Subcutaneous adipose tissue (tissue), 4 donors: ENCODE results near the gene CFAP92. TPM values are rescaled to one million over a fixed set of nuclear protein-coding genes. Genes with fewer than 3 reads are reported as not detected.

Source experiments
- total RNA-seq, 4 donors: library from RNA; depleted of rRNA; stranded (reverse); fragments of >200 nt; gene quantifications; one replicate each; pipeline ENCODE4 v1.1.0, GENCODE V29; 2016
- TF ChIP-seq, protein P1 (sequence below): fragments of 450-650 bp; IDR thresholded peaks from one replicate; pipeline ENCODE4 v1.5.1; 2016; ENCODE audit warnings: low read depth, mild to moderate bottlenecking, control low read depth, antibody characterized with exemption, moderate library complexity

The CFAP92 gene
- total RNA-seq, 4 donors from 2014 or later, result 0.22 to 1.5 (median 0.90) TPM

DNA sequence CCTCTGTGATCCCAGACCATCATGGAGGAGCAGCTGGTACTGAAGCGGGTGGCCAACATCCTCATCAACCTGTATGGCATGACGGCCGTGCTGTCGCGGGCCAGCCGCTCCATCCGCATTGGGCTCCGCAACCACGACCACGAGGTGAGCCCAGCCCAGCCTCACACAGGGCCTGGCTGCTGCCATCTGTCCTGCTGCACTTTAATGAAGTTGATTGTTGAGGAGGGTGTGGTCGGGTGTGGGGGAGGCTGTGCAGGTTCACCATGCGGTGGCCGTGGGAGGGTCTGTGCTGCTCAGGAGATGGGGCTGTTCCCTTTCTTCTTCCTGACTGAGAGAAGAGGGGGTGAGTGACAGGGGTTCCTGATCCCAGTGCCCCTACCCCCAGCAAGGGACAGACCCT lies 83.9 kb downstream of the CFAP92 start:
- TF ChIP-seq, protein P1, sequence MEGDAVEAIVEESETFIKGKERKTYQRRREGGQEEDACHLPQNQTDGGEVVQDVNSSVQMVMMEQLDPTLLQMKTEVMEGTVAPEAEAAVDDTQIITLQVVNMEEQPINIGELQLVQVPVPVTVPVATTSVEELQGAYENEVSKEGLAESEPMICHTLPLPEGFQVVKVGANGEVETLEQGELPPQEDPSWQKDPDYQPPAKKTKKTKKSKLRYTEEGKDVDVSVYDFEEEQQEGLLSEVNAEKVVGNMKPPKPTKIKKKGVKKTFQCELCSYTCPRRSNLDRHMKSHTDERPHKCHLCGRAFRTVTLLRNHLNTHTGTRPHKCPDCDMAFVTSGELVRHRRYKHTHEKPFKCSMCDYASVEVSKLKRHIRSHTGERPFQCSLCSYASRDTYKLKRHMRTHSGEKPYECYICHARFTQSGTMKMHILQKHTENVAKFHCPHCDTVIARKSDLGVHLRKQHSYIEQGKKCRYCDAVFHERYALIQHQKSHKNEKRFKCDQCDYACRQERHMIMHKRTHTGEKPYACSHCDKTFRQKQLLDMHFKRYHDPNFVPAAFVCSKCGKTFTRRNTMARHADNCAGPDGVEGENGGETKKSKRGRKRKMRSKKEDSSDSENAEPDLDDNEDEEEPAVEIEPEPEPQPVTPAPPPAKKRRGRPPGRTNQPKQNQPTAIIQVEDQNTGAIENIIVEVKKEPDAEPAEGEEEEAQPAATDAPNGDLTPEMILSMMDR, result no peak

DNA sequence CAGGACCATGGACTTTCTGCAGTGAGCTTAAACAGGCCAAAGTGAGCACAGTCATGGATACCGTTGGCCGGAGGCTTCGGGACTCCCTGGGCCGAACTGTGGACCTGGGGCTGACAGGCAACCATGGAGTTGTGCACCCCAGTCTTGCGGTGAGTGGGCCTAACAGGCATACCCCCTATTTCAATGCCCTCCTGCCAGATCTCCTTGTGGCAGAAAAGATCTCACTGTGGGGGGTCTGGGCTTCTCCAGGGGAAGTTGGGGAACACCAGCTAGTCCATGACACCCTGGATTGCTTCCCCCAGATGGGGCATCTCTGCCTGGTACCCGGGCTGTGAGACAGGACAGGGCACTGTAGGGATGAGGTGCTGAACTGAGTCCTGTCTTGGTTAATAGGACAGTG lies 84.9 kb downstream of the CFAP92 start:
- TF ChIP-seq, protein P1, result no peak

DNA sequence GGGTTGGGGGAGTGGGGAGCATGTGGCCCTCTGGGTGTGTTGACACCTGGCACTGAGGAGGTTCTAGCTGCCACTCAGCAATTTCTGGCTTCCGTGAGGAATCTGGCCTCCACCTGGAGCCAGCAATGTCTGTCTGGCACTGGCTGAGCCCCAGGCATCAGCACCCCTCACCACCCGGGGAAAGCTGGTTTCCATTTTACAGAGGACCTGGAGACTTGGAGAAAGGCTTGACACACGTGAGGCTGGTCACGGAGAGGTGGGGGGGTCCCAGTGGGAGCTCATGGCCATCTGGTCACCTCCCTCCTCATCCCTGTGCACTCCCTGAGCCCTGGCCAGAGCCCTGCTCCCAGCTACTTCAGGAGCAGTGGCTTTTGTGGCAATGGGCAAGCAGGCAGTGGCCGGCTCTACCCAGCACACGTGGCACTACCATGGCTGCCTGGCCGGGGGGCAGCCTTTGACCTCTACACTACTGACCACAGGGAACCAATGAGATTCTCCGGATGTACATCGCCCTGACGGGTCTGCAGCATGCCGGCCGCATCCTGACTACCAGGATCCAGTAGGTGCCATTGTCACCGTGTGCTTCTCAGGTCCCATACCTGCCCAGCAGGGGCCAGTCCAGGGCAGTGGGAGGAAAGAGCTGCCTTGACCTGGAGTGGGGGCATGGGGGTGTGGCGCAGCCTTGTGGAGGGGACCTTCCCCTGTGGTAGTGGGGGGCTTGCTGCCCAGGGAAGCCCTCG lies 86.0 kb downstream of the CFAP92 start:
- TF ChIP-seq, protein P1, result no peak

DNA sequence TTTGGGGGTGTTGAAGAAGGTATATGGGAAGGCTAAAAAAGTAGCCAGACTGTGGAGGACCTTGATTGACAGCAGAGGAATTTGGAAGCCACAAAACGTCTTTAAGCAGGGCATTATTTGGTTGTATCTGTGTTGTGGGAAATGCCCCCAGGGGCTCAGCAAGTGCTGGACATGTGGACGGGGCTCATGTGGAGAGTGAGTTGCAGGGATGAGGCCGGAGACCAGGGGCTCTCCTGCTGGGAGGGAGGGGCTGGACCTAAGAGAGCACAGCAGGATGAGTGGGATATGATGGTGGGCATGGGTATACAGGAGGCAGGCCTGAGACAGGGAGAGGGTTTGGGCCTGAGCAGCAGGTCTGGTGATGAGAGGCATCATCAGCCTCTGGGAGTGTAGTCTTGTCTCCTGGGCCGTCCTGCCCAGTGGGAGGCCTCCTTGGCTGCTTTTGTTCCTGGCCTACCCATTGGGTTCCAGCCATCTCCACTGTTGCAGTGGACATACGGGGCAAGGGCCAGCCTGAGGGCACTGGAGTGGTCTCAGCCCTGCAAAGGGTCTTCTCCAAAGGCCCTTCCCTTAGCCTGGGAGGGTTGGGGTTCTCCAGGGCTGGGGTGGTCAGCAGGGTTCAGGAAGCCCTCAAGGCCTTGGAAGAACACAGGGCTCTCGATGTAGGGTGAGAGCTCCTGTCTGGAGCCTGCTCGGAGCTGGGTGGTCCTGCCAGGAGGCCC lies 86.9 kb downstream of the CFAP92 start:
- TF ChIP-seq, protein P1, result no peak

DNA sequence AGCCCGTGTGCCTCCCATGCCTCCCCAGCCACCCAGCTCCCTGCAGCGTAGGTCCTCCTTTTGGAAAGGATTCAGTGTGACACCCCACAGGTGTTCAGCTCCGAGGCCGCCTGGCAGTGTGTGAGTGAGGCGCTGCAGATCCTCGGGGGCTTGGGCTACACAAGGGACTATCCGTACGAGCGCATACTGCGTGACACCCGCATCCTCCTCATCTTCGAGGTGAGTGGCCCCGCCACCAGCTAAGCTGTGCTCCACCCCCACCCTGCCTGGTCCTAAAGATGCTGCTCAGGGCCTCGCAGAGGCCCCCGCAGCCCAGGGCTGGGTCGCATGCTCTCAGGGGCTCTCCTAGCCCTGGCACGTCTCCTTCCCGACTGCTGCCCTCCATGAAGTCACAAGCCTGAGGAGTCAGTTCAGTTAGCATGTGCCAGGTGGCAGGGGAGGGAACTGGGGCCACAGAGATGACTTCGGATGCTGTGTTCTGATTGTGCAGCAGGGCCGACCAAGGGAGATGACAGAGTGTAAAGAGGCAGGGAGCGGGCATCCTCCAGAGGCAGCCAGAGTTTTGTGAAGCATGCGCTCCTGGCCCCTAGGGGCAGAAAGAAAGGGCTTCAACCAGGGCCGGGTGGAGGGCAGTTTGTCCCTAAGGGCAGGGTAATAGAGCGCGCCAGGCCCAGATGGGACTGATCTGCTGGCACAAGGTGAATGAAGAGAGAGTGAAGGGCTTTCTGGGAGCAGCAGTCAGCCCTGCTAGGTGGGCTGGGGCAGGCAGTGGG lies 87.7 kb downstream of the CFAP92 start:
- TF ChIP-seq, protein P1, result no peak

DNA sequence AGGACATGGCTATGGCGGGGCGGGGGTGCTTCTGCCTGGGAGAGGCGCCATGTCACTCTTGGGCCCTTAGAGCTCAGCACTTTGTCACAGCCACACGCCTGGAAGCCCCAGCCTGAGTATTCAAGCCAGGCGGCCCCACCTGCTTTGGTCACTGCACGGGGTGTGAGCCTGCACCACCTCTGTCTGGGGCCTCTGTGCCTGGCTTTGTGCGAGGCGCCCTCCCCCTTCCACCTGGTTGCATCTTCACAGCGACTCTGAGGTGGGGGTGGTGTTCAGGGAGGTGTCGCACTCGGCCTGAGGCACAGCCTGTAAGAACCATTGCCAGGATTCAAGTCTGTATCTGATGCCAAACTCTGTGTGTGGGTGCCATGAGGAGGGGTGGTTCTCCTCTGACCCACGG lies 90.4 kb downstream of the CFAP92 start:
- TF ChIP-seq, protein P1, result no peak

DNA sequence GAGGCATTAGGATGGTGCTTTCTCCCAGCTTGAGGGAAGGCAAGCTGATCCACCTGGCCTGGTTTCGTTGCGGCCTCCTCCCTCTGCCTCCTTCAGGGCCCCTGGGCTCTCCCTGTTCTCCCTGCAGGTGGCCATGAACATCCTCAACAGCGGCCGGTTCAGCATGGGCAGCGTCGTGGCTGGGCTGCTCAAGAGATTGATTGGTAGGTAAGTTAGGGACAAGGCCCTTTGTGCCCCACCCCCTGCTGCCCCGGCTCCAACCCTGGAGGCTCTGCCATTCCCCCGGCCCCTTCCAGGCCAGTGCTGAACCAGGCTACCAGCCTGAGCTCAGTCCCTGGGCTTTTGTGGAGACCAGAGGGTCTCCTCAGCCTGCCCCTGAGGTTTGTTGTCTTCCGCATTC lies 91.5 kb downstream of the CFAP92 start:
- TF ChIP-seq, protein P1, result no peak
